CD4-positive, alpha-beta T cell (primary cell): ENCODE measurements around the gene INTS4. TPM values are rescaled to one million over a fixed set of nuclear protein-coding genes. Genes with fewer than 3 reads are reported as not detected.
"Not testable (repeated sequence)": the region's sequence is repeated elsewhere in the genome, so short reads cannot be mapped to it uniquely, and the experiment has no call there.

Experiments
- ATAC-seq: fragments of 200-7000 bp; cut with Tn5 transposase; one replicate; pipeline ENCODE4 v1.10.0; 2022; ENCODE audit warnings: mild to moderate bottlenecking; ENCODE audit not compliant: poor library complexity
- CTCF ChIA-PET: fragments of 350-600 bp; sonication (Branson Sonifier 250); formaldehyde crosslinking; loops from one replicate; lab custom pipeline; 2021; ENCODE audit warnings: antibody characterized with exemption, inconsistent platforms; lab: Charles Lee
- POLR2A ChIA-PET: fragments of 350-600 bp; sonication (Branson Sonifier 250); formaldehyde crosslinking; loops from one replicate; lab custom pipeline; 2021; ENCODE audit warnings: antibody characterized with exemption, inconsistent platforms; lab: Charles Lee
- DNase-seq, 14 experiments: peaks; one replicate each; pipeline ENCODE4 v3.0.0-alpha.2; 2013 to 2020; ENCODE audit warnings: mixed read lengths in 2 of 14
- H3K27ac ChIP-seq, 2 donors: one replicate each; pipeline versions ENCODE4 v1.5.1 to v1.7.0; 2013; ENCODE audit warnings: low read length in 2 of 2, low read depth in 1 of 2, mild to moderate bottlenecking in 1 of 2
- H3K27me3 ChIP-seq, 2 experiments: 1 replicate in 1 of 2; 2 replicates in 1 of 2; pipeline versions ENCODE4 v1.6.1 to v1.7.0; 2013; ENCODE audit warnings: low read length in 2 of 2, control low read depth in 1 of 2, mild to moderate bottlenecking in 1 of 2, moderate library complexity in 1 of 2; ENCODE audit not compliant: insufficient read depth in 2 of 2, control insufficient read depth in 1 of 2
- H3K36me3 ChIP-seq: one replicate; pipeline ENCODE4 v1.6.1; 2013; ENCODE audit warnings: low read length, control low read depth; ENCODE audit not compliant: insufficient read depth
- H3K4me1 ChIP-seq: one replicate; pipeline ENCODE4 v1.6.1; 2013; ENCODE audit warnings: low read length, control low read depth; ENCODE audit not compliant: insufficient read depth
- H3K4me3 ChIP-seq: one replicate; pipeline ENCODE4 v1.5.1; 2013; ENCODE audit warnings: mild to moderate bottlenecking, low read length, moderate library complexity
- H3K9me3 ChIP-seq, 2 experiments: 1 replicate in 1 of 2; 2 replicates in 1 of 2; pipeline versions ENCODE4 v1.6.1 to v1.7.0; 2013; ENCODE audit warnings: low read length in 2 of 2, mild to moderate bottlenecking in 2 of 2, control low read depth in 1 of 2, moderate library complexity in 1 of 2; ENCODE audit not compliant: control insufficient read depth in 1 of 2, insufficient read depth in 1 of 2
- H3K27ac Mint-ChIP-seq: one replicate; pipeline ENCODE4 v1.8.0; 2020; ENCODE audit warnings: mixed read lengths
- H3K27me3 Mint-ChIP-seq: one replicate; pipeline ENCODE4 v1.8.0; 2021; ENCODE audit warnings: mixed read lengths
- H3K36me3 Mint-ChIP-seq: one replicate; pipeline ENCODE4 v1.8.0; 2021; ENCODE audit warnings: low read depth, mixed read lengths
- H3K4me1 Mint-ChIP-seq: one replicate; pipeline ENCODE4 v1.8.0; 2021; ENCODE audit warnings: low read depth, mixed read lengths
- H3K4me3 Mint-ChIP-seq: one replicate; pipeline ENCODE4 v1.8.0; 2020; ENCODE audit warnings: mild to moderate bottlenecking, mixed read lengths
- H3K9me3 Mint-ChIP-seq: one replicate; pipeline ENCODE4 v1.8.0; 2020; ENCODE audit warnings: mixed read lengths
- CTCF ChIP-seq: fragments of 200-600 bp; IDR thresholded peaks from one replicate; pipeline ENCODE4 v1.8.0; 2022; ENCODE audit warnings: antibody characterized with exemption, mild to moderate bottlenecking
- intact Hi-C, 2 experiments: fragments of 100-400 bp; cut with DNase I in 1 of 2; cut with micrococcal nuclease in 1 of 2; formaldehyde crosslinking; loops; one replicate each; pipeline versions ENCODE4 v1.15.1 to v1.9.0; 2023 to 2025; cut with DNase I, micrococcal nuclease
- total RNA-seq, 174 experiments: library from RNA in 2 of 174; stranded (reverse) in 2 of 174; gene quantifications; one replicate each; pipeline ENCODE4 v1.2.3 and lab custom pipeline; 2021 to 2026

INTS4 gene
- total RNA-seq, 2 experiments from 2014 or later = 46.5 to 49.2 TPM

- Mint-ChIP-seq H3K27ac (no peak overlapping the region), H3K36me3 (no peaks in the 10 kb centered on the region), H3K9me3 (no peaks in the 10 kb centered on the region), H3K4me1 (no peaks in the 10 kb centered on the region), H3K27me3 (peaks cover 27% of the 10 kb centered on the region), H3K4me3 (no peak overlapping the region)
- POLR2A ChIA-PET = no interaction called here
- Histone ChIP-seq H3K27ac (no peak overlapping the region), H3K27me3 (peaks cover 10 to 16% of the 10 kb centered on the region in 2 experiments), H3K9me3 (peaks cover 0 to 4% of the 10 kb centered on the region in 2 experiments), H3K36me3 (no peaks in the 10 kb centered on the region), H3K4me1 (peaks cover 4% of the 10 kb centered on the region), H3K4me3 (no peak overlapping the region)
- no peak for DNase-seq
- CTCF ChIA-PET = interaction anchor here (1.7 kb wide), 1 partner anchor 11 kb away, joined by 5 read pairs; no protein-coding TSS in a partner anchor
- no peak for ATAC-seq
- no peak for TF ChIP-seq CTCF
- intact Hi-C loops = no loop called here
Observed at GRCh38 chr11:78019808-78020207, 25.3 kb upstream of the INTS4 start.

DNA sequence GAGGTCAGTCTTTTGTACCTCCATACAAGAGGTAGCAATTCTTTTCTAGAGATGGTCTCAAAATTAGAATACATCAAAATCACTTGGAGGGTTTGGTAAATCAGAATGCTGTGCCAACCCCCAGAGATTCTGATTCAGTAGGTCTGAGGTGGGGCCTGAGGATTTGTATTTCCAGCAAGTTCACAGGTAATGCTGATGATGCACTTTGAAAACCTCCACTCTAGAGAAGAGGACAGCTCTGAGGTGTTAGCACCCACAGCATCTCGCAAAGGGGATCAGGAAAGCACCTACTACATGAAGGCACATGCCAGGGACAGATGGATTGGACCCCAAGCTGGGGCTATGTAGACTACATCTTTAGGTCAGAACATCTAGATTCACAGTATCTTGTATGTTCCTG is 21.4 kb upstream of the INTS4 start:
- no peaks in the 10 kb centered on the region for H3K27me3 ChIP-seq
- H3K4me1 ChIP-seq = no peaks in the 10 kb centered on the region
- H3K4me3 ChIP-seq = no peak overlapping the region
- no peak for TF ChIP-seq CTCF
- H3K36me3 Mint-ChIP-seq = no peaks in the 10 kb centered on the region
- POLR2A ChIA-PET = no interaction called here
- peaks cover 6% of the 10 kb centered on the region for H3K27me3 Mint-ChIP-seq
- H3K4me3 Mint-ChIP-seq = no peak overlapping the region
- no peak overlapping the region for H3K27ac Mint-ChIP-seq
- H3K9me3 ChIP-seq = no peaks in the 10 kb centered on the region
- no peaks in the 10 kb centered on the region for H3K4me1 Mint-ChIP-seq
- H3K9me3 Mint-ChIP-seq = no peaks in the 10 kb centered on the region
- ATAC-seq (no peak), DNase-seq (no peak)
- no peaks in the 10 kb centered on the region for H3K36me3 ChIP-seq
- intact Hi-C loops = no loop called here
- H3K27ac ChIP-seq = no peak overlapping the region
- CTCF ChIA-PET = no interaction called here

DNA sequence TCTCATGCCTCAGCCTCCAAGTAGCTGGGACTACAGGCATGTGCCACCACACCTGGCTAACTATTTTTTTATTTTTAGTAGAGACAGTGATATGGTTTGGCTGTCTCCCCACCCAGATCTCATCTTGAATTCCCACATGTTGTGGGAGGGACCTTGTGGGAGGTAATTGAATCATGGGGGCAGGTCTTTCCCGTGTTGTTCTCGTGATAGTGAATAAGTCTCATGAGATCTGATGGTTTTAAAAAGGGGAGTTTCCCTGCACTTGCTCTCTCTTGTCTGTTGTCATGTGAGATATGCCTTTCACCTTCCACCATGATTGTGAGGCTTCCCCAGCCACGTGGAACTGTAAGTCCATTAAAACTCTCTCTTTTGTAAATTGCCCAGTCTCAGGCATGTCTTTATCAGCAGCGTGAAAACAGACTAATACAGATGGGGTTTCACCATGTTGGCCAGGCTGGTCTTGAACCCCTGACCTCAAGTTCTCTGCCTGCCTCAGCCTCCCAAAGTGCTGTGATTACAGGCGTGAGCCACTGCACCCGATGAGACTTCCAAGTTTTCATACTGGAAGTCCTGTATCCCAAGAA is 20.6 kb upstream of the INTS4 start:
- H3K4me3 ChIP-seq, H3K27me3 Mint-ChIP-seq, H3K27ac Mint-ChIP-seq, H3K36me3 Mint-ChIP-seq, H3K4me3 Mint-ChIP-seq, POLR2A ChIA-PET, H3K9me3 ChIP-seq, H3K36me3 ChIP-seq, H3K4me1 ChIP-seq, ATAC-seq, H3K27ac ChIP-seq, H3K4me1 Mint-ChIP-seq, intact Hi-C loops, H3K9me3 Mint-ChIP-seq, DNase-seq, H3K27me3 ChIP-seq, CTCF ChIA-PET: not testable (repeated sequence)

DNA sequence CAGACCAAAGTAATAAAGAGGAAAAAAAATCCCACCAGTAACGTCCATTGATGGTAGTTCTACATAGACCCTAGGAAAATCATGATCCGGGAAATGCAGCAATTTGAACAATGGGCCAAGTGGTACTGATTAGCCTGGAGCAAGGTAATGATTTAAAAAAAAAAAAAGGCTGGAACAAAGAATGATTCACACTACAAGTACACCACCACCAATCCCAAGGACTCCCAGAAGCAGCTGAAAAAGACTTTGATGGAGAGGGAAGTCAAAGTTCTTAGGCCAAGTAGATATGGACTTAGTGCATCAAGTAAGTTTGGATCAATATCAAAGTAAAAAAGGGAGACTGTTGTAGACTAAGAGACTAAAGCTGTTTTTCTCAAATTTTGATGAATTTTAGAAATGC is 16.8 kb upstream of the INTS4 start:
- H3K36me3 ChIP-seq = no peaks in the 10 kb centered on the region
- ChIA-PET CTCF (no interaction called here), POLR2A (no interaction called here)
- ATAC-seq = no peak
- no peak overlapping the region for H3K4me3 Mint-ChIP-seq
- no peak for TF ChIP-seq CTCF
- DNase-seq = no peak
- no peak overlapping the region for H3K27ac Mint-ChIP-seq
- intact Hi-C loops = loop anchor here in 1 of 2 experiments (1.0 kb wide), 1 partner anchor 16 kb away; no protein-coding TSS in a partner anchor
- H3K27me3 ChIP-seq = no peaks in the 10 kb centered on the region
- H3K4me3 ChIP-seq = no peak overlapping the region
- no peaks in the 10 kb centered on the region for H3K9me3 ChIP-seq
- no peaks in the 10 kb centered on the region for H3K36me3 Mint-ChIP-seq
- no peaks in the 10 kb centered on the region for H3K27me3 Mint-ChIP-seq
- no peak overlapping the region for H3K27ac ChIP-seq
- no peaks in the 10 kb centered on the region for H3K9me3 Mint-ChIP-seq
- H3K4me1 ChIP-seq = no peaks in the 10 kb centered on the region
- no peaks in the 10 kb centered on the region for H3K4me1 Mint-ChIP-seq
